Measurements from ENCODE around the gene NCKAP5.

DNA sequence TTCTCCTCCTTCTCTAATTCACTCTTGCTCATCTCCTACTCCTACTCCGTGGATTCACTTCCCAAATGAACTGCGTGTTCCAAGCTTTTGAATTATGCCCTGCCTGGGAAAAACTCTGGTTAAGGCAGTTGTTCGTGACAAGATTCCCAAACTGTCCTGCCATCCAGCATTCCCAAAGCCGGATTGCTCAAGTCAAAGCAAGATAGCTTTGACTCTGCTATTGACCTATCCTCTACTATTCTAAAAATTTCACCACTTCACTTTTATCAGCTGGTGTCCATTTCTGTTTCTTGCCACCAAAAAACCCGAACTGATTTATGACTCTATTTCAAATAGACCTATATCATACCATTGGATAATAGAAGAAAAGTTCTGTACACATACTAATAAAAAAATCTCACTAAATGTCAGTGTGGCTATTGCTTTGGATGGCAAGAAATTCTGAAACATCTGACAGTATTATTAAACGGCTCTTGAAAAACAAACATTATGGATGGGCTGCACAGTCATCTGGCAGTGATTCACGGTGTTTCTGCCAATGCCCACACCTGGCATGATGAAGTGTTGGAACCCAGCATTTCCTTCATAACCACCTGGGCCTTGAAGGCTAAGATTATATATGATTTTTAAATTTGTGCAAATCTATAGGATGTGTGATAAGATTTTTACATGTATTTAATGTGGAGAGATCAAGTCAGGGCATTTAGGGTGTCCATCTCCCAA is 87.4 kb downstream of the NCKAP5 start:
- TF ChIP-seq EZH2 (IDR thresholded peaks at IDR 0.05; ENCODE audit: insufficient read depth, poor library complexity, severe bottlenecking) (no peak), EZH2phosphoT487 (IDR thresholded peaks at IDR 0.05; ENCODE audit: insufficient read depth, low read depth) (no peak)

Measured in GM23248 (cell line).